GM23338 (cell line): ENCODE data around the gene NLN. TPM values are rescaled to one million over a fixed set of nuclear protein-coding genes. Genes with fewer than 3 reads are reported as not detected.

Experiments
- ATAC-seq: fragments of 200-7000 bp; cut with Tn5 transposase; 3 replicates; pipeline ENCODE4 v1.9.1; 2020
- DNase-seq: peaks from one replicate; pipeline ENCODE4 v3.0.0-alpha.2; 2015; ENCODE audit warnings: low spot score
- H2AFZ ChIP-seq: fragments of 200-600 bp; sonication (generic); 2 replicates; pipeline ENCODE4 v1.8.0; 2016; ENCODE audit warnings: antibody characterized with exemption, mild to moderate bottlenecking, moderate library complexity
- H3F3A ChIP-seq: fragments of 200-600 bp; sonication (generic); replicated peaks from 2 replicates; pipeline ENCODE4 v1.8.0; 2017; ENCODE audit warnings: antibody characterized with exemption, mixed run types, low read depth
- H3K27ac ChIP-seq: fragments of 200-600 bp; sonication (generic); 2 replicates; pipeline ENCODE4 v1.6.1; 2016; ENCODE audit warnings: low read depth
- H3K27me3 ChIP-seq: fragments of 200-600 bp; sonication (generic); 2 replicates; pipeline ENCODE4 v1.8.0; 2016; ENCODE audit warnings: mild to moderate bottlenecking, mixed run types, moderate library complexity; ENCODE audit not compliant: insufficient read depth
- H3K36me3 ChIP-seq: fragments of 200-600 bp; sonication (generic); 2 replicates; pipeline ENCODE4 v1.8.0; 2016; ENCODE audit warnings: mild to moderate bottlenecking; ENCODE audit not compliant: insufficient read depth
- H3K4me1 ChIP-seq: fragments of 200-600 bp; sonication (generic); 2 replicates; pipeline ENCODE4 v1.8.0; 2016; ENCODE audit warnings: mild to moderate bottlenecking, moderate library complexity; ENCODE audit not compliant: insufficient read depth
- H3K4me2 ChIP-seq: fragments of 200-600 bp; sonication (generic); 2 replicates; pipeline ENCODE4 v1.7.1; 2017; ENCODE audit warnings: mixed run types
- H3K4me3 ChIP-seq: fragments of 200-600 bp; sonication (generic); 2 replicates; pipeline ENCODE4 v1.6.1; 2016; ENCODE audit warnings: mixed run types
- H3K79me2 ChIP-seq: fragments of 200-600 bp; sonication (generic); replicated peaks from 2 replicates; pipeline ENCODE4 v1.8.0; 2017; ENCODE audit warnings: mild to moderate bottlenecking; ENCODE audit not compliant: insufficient read depth
- H3K9me2 ChIP-seq: fragments of 200-600 bp; sonication (generic); 2 replicates; pipeline ENCODE4 v1.8.0; 2017; ENCODE audit not compliant: insufficient read depth
- H4K20me1 ChIP-seq: fragments of 200-600 bp; sonication (generic); replicated peaks from 2 replicates; pipeline ENCODE4 v1.8.0; 2017; ENCODE audit warnings: mild to moderate bottlenecking; ENCODE audit not compliant: insufficient read depth
- H3K27ac Mint-ChIP-seq: 2 replicates; pipeline ENCODE4 v1.8.0; 2020; ENCODE audit warnings: inconsistent platforms, mild to moderate bottlenecking, moderate library complexity, mixed read lengths
- H3K27me3 Mint-ChIP-seq: 3 replicates; pipeline ENCODE4 v1.8.0; 2022; ENCODE audit warnings: low read depth, mild to moderate bottlenecking, moderate library complexity, mixed read lengths, inconsistent platforms; ENCODE audit not compliant: insufficient read depth, poor library complexity
- H3K36me3 Mint-ChIP-seq: 3 replicates; pipeline ENCODE4 v1.8.0; 2021; ENCODE audit warnings: low read depth, mild to moderate bottlenecking, inconsistent platforms, moderate library complexity, mixed read lengths
- H3K4me1 Mint-ChIP-seq: 3 replicates; pipeline ENCODE4 v1.8.0; 2020; ENCODE audit warnings: mild to moderate bottlenecking, inconsistent platforms, mixed read lengths
- H3K4me3 Mint-ChIP-seq: 3 replicates; pipeline ENCODE4 v1.8.0; 2021; ENCODE audit warnings: moderate library complexity, mild to moderate bottlenecking, inconsistent platforms, mixed read lengths
- H3K9me3 Mint-ChIP-seq: 3 replicates; pipeline ENCODE4 v1.8.0; 2020; ENCODE audit warnings: moderate library complexity, mild to moderate bottlenecking, inconsistent platforms, mixed read lengths
- CREB1 ChIP-seq: fragments of 250-450 bp; sonication (Bioruptor Pico); IDR thresholded peaks from 2 replicates; pipeline ENCODE4 v1.5.0; 2020; ENCODE audit warnings: low read depth, mild to moderate bottlenecking, moderate library complexity
- ETS1 ChIP-seq: IDR thresholded peaks from 2 replicates; pipeline ENCODE4 v1.6.1; 2016; ENCODE audit warnings: antibody characterized with exemption
- EZH2phosphoT487 ChIP-seq: fragments of 200-600 bp; sonication (generic); IDR thresholded peaks from one replicate; pipeline ENCODE4 v1.8.1; 2018; ENCODE audit warnings: antibody characterized with exemption; ENCODE audit not compliant: unreplicated experiment
- JUNB ChIP-seq: IDR thresholded peaks from one replicate; pipeline ENCODE4 v1.6.1; 2016; ENCODE audit warnings: antibody characterized with exemption; ENCODE audit not compliant: unreplicated experiment
- NANOG ChIP-seq: IDR thresholded peaks from 2 replicates; pipeline ENCODE4 v1.6.1; 2016; ENCODE audit warnings: antibody characterized with exemption, borderline replicate concordance
- POLR2AphosphoS5 ChIP-seq: IDR thresholded peaks from 2 replicates; pipeline ENCODE4 v1.6.1; 2016; ENCODE audit warnings: antibody characterized with exemption, low read depth
- REST ChIP-seq: IDR thresholded peaks from one replicate; pipeline ENCODE4 v1.6.1; 2018; ENCODE audit warnings: antibody characterized with exemption; ENCODE audit not compliant: unreplicated experiment
- STAT1 ChIP-seq: IDR thresholded peaks from one replicate; pipeline ENCODE4 v1.6.1; 2016; ENCODE audit warnings: antibody characterized with exemption; ENCODE audit not compliant: unreplicated experiment
- ZNF114 ChIP-seq: fragments of 250-450 bp; sonication (Bioruptor Pico); IDR thresholded peaks from 2 replicates; pipeline ENCODE4 v1.5.0; 2020; ENCODE audit warnings: mild to moderate bottlenecking, moderate library complexity
- ZNF331 ChIP-seq: fragments of 250-450 bp; sonication (Bioruptor Pico); IDR thresholded peaks from 2 replicates; pipeline ENCODE4 v1.5.0; 2020; ENCODE audit warnings: low read depth, mild to moderate bottlenecking, moderate library complexity
- ZNF462 ChIP-seq: fragments of 250-450 bp; sonication (Bioruptor Pico); IDR thresholded peaks from 2 replicates; pipeline ENCODE4 v1.5.0; 2020; ENCODE audit warnings: mild to moderate bottlenecking, moderate library complexity
- polyA plus RNA-seq: library from polyadenylated mRNA; unstranded; fragments of >200 nt; fragmentation: Nextera tagmentation; extraction: Ambion mirVana; gene quantifications from 2 replicates; pipeline ENCODE4 v1.2.1, GENCODE V29; 2016
- total RNA-seq: library from RNA; depleted of rRNA; stranded (reverse); fragments of >200 nt; shearing (Covaris generic); gene quantifications from 2 replicates; pipeline ENCODE4 v1.2.3, GENCODE V29; 2014

Gene NLN
- total and polyA plus RNA-seq, 2 experiments from 2014 or later: 56.4 to 168 TPM

- TF ChIP-seq REST: no peak
- no peak for TF ChIP-seq ZNF331 (CRISPR knock-in tag)
- TF ChIP-seq STAT1: no peak
- no peak for TF ChIP-seq ZNF114 (CRISPR knock-in tag)
Measured at GRCh38 chr5:65799857-65800256, 77.9 kb downstream of the NLN start (continued).

- no peaks in the 10 kb centered on the region for H3K4me1 ChIP-seq
- H3K27ac Mint-ChIP-seq: no peak overlapping the region
- H2AFZ ChIP-seq: no peak overlapping the region
- H3K9me2 ChIP-seq: no peaks in the 10 kb centered on the region
- no peak overlapping the region for H3K27ac ChIP-seq
- no peaks in the 10 kb centered on the region for H3F3A ChIP-seq
- peaks cover 88% of the 10 kb centered on the region for H3K36me3 Mint-ChIP-seq
- H3K27me3 ChIP-seq: no peaks in the 10 kb centered on the region
- DNase-seq (no peak), ATAC-seq (no peak)
- H3K4me3 Mint-ChIP-seq: no peak overlapping the region
- no peak overlapping the region for H3K4me3 ChIP-seq
- no peaks in the 10 kb centered on the region; the same call in 2 of the 3 replicates for H3K4me1 Mint-ChIP-seq
- H3K27me3 Mint-ChIP-seq: peaks cover 4% of the 10 kb centered on the region
- H3K4me2 ChIP-seq: no peak overlapping the region
- peaks cover 11% of the 10 kb centered on the region for H4K20me1 ChIP-seq
- H3K79me2 ChIP-seq: 0 out of 2 replicates have a peak, but pooled peaks cover 5% of the 10 kb centered on the region
- peaks cover 12% of the 10 kb centered on the region for H3K9me3 Mint-ChIP-seq
- H3K36me3 ChIP-seq: peaks cover 32% of the 10 kb centered on the region
- TF ChIP-seq EZH2phosphoT487 (no peak), ETS1 (no peak), CREB1 (no peak), ZNF462 (no peak), REST (no peak), STAT1 (no peak), ZNF331 (CRISPR knock-in tag) (no peak), JUNB (no peak), NANOG (no peak), POLR2AphosphoS5 (no peak), ZNF114 (CRISPR knock-in tag) (no peak)
Measured at GRCh38 chr5:65800775-65801174, 78.8 kb downstream of the NLN start.
